Stromal cell of bone marrow (primary cell): ENCODE measurements around the gene CLCNKA.

Experiments
- DNase-seq: peaks from one replicate; pipeline ENCODE4 v3.0.0-alpha.2; 2012; ENCODE audit warnings: low read depth

The CLCNKA gene

GRCh38 chr1:16078925-16079656, 57.3 kb downstream of the CLCNKA start:
- DNase-seq, result peak; percentile 44

- DNase-seq, result no peak
These were observed 58.8 kb downstream of the CLCNKA start for GRCh38 chr1:16080422-16081150.

- DNase-seq, result no peak
These were observed 59.8 kb downstream of the CLCNKA start for GRCh38 chr1:16081636-16082035.

- DNase-seq, result no peak
These were observed 60.6 kb downstream of the CLCNKA start for GRCh38 chr1:16082283-16083038.

- no peak for DNase-seq
These were observed 61.6 kb downstream of the CLCNKA start for GRCh38 chr1:16083486-16083885.
